HCEC 1CT (cell line): Measurements from ENCODE around the gene CRYBA2.

ENCODE experiments used
- DNase-seq: peaks from one replicate; pipeline ENCODE4 v3.0.0-alpha.2; 2017

Gene CRYBA2

DNA sequence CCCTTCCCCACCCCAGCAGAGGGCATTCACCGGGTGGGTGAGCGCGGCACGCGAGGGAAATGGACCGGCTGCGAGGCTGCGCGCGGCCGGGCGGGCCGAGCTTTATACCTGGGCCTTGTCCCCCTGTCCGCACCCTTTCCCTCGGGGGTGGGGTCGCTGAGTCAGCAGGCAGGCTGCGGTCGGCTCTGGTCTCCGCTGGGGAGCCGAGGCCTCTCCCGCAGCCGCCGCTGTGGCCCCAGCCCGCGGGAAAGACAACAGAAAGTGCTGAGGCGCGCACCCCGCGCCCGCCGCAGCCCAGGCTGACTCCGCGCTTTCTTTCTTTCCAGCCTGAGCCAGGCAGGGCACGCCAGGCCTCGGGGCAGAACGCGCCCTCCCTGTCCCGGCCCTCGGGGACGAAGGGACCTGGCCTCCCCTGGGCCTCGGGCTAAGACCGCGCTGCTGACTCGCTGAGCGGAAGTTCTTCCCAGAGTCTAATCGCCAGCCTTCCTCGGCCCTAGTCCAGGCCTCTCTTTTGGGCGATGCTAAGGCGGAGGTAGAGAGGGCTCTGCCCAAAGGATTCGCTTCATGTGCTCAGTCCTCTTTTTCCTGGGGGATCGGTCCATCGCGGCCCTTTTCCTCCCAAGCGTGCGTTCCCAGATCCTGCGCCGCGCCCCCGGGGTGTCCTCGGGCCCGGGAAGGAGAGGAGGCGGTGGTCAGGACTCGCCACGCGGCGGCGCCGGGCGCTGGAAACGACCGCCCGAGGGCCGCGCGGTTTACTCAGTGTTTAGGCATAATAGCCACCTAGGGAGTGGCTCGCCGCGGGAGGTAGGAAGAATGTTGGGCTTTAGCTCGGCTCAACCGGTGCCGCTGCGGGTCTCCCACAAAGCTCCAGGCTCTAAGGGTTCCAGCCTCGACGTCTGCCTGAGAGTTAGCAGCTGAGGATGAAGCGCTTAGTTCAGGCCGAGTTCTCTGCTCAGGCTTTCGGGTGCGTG, at the start of gene CRYBA2:
CRYBA2 (minus strand) TSS at position 78 of the 971 bp plus-strand sequence. CDS start 246 bp downstream, outside the sequence.
- no peak for DNase-seq

DNA sequence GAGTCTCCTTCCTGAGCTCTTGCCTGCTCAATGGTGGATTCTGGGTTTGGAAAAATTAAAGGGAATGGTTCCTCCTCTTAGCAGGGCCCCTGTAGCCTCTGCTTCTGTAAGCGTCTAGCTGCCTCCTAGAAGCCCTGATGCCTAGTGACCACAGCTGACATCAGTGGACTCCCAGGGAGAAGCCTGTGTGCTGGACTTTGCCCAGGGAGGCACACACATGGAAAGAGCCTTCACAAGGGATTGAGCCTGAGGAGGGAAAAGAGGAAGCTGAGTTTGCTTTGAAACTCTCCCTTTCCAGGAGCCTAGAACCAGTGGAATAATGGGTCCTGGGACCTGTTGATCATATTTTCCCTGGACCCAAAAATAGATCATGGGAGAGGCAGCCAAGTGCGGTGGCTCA, 49.5 kb upstream of the CRYBA2 start:
- no peak for DNase-seq

- no peak for DNase-seq
Measured at GRCh38 chr2:219042157-219042556, 48.9 kb upstream of the CRYBA2 start.

DNA sequence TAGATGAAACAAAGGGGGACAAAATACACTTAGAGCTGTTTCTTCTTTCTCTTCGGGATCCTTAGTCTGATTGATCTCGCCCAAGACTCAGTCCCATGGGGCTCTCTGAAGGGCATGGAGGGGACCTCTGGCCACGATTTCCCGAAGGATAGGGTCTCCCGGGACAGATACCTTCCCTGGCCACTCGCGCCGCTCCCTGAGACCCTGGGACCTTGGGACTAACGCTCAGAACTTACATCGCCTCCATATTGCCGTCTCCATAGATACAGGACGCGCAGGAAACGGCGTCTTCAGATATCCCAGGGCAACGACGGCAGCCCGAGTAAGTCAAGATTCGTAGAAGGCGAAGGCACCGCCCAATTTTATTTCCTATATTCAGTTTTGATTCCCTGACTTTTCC, 48.0 kb upstream of the CRYBA2 start, which contains the start of gene CFAP65:
CFAP65 (minus strand) TSS at position 265 of the 400 bp plus-strand sequence. CDS start 2,468 bp downstream, outside the sequence.
- DNase-seq, result peak; percentile 48

- DNase-seq, result no peak
Measured at GRCh38 chr2:219038600-219038999, 45.4 kb upstream of the CRYBA2 start.

DNA sequence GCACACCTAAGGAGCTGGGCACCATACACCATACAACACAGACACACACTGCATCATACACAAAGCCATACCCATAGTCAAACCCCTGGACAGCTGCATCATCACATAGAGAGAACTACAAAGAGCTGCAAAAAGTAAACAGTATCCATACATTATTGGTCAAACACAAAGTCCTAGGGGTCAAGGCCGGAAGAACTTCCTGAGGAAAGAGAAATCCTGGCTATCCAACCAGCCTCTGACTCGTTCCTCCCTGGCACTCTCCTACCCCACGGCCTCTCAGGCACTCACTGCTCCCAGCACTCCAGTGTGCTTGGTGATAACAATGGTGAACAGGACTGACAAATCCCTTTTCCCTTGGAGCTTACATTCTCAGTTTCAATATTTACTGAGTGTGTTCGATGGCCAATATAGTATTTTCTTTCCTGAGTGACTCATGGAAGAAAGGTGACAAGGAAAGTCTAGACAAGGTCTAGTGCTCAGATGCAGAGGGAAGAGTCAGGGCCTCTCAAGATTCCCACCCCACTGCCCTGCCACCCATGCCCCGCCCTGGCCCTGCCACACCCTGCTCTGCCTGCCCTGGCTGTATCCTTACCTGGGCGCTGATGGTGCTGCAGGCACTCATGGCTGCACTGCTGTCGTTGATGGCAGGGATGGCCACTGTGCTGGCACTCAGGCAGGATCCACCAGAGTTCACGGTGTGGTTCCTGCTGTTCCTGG, 44.7 kb upstream of the CRYBA2 start:
- DNase-seq, result no peak

DNA sequence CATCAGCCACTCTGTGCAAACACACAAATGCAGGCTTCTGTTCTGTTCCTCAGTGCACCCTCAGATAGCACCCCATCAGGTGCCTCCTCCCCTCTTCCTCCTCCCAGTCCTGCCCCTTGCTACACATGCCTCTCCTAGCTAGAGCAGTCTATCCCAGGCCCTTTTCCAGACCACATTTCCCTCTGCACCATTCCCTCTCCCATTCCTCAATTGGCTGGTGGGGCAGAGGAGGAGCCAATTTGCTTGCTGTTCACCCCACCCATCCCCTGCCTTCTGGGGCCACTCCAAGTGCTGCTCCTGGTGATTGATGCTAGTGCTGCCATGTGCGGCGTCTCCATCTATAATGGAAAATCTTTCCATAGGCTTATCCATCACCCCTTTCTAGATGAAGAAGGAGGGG, 42.7 kb upstream of the CRYBA2 start:
- DNase-seq, result no peak

DNA sequence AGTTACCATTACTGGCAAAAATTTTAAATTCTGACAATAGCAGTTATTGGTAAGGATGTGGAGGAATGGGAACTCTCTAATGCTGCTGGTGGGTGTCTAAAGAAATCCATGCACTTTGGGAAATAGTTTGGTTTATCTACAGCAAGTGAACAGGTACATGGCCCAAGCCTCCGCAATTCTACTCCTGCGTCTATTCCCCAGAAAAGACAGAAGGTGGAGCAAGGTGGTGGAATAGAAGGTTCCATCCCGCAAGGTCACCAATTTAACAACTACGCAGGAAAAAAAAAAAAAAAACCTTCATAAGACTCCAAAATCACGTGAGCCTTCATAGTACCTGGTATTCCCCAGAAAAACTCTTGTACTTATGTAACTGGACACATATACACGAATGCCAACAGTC, 41.6 kb upstream of the CRYBA2 start:
- DNase-seq, result no peak

DNA sequence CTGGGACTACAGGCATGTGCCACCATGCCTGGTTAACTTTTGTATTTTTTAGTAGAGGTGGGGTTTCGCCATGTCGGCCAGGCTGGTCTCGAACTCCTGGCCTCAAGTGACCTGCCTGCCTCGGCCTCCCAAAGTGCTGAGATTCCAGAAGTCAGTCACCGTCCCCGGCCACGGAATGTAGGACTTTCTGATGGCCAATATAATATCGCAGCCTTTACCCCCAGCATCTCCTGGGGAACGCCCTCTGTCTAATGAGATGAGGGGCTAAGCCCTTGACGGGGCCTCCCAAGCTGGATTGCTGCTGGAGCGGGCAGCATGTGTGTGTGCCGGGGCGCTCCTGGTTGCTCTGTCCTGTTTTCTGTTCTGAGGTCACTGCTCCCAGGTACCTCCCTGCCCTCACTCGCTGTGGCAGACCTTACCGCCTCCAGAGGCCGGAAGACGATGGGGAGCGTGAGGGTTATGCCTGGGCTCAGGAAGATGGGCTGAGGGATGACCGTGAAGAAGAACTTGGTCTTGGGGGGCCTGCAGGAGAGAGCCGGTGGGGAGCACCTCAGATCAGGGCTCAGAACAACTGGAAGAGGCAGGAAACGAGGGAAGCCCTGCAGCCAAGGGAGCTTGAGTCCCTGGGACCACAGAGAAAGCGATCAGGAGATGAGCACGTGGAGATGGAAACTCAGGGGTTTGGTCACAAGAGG, 39.0 kb upstream of the CRYBA2 start:
- DNase-seq, result no peak

DNA sequence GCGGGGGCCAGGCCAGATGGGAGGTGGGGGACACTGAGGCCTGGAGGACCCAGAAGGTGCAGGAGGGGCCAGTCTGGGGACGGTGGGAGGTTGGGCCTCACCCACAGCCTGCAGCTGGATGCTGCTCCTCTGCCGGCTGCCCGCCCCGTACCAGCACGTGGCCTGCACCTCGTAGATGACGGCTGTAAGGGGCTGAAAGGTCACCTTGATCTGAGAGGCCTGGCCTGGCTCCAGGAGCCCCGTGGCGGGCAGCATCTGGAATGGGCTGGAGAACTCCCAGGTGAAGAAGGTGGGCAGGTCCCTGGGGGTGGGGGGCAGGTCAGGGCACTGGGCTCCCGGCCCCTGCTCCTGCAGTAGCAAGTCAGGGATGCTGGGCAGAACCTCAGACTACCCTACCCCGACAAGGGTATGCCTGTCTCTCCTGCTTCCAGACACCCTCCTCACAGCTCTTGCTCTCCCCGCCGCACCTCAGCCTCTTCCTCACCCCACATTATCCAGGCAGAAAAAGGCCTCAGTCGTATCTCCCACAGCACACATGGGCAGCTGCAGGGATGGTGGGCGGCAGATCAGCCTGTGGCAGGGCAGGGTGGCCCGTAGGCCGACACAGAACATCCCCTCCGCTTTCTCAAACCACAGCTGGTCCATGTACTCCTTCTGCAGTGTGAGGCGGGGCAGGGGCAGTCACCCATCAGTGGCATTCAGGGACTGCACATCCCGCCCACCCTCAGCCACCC, 38.0 kb upstream of the CRYBA2 start:
- no peak for DNase-seq

DNA sequence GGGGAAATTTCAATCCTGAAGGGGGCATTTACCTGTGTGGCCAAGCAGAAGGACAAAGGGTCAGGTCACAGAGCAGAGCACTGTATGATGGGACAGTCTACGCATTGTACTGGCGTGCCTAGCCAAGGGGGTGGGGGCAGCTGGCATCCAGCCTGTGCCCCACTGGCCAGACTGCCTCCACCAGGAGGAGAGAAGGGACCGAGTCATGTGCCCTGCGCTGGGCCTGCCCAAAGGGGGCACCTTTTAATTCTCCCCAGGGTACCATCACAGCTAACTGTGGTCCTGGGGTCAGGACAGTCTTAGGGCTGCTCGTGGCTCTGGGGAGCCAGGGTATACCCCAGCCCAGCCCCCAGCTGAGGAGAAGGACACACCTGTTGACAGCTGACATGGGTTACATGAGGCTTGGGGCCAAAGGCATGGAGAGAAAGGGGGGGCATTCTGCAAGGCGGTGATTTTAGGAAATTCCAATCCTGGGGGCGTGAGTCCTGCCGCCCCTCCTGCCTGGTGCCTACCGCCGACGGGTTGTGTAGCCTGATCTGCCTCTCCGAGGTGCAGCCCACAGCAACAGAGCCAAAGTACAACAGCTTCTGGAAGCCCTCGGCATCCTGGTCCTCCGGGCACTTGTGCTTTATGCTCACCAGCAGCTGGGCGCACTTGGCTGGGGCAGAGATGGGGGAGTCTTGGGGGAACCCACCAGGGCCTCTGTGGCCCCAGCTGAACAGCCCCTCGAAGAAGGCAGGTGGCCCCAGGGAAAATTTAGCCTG, 37.1 kb upstream of the CRYBA2 start:
- DNase-seq, result no peak

DNA sequence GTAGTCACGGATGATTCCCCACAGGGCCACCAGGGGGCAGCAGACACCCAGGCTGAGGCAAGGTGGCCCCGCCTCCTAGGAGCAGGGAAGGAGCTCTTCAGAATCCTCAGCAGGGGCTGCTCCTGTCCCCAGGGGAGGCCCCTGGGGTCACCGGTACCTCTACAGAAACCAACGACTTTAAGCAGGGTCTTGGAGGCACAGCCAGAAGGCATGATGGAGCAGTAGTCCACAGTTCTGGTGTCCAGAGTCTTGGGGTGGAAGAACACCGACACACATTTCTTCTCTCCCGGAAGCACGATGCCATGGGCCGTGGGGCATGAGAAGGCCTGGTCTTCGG, 36.6 kb upstream of the CRYBA2 start:
- peak; percentile 62 for DNase-seq

DNA sequence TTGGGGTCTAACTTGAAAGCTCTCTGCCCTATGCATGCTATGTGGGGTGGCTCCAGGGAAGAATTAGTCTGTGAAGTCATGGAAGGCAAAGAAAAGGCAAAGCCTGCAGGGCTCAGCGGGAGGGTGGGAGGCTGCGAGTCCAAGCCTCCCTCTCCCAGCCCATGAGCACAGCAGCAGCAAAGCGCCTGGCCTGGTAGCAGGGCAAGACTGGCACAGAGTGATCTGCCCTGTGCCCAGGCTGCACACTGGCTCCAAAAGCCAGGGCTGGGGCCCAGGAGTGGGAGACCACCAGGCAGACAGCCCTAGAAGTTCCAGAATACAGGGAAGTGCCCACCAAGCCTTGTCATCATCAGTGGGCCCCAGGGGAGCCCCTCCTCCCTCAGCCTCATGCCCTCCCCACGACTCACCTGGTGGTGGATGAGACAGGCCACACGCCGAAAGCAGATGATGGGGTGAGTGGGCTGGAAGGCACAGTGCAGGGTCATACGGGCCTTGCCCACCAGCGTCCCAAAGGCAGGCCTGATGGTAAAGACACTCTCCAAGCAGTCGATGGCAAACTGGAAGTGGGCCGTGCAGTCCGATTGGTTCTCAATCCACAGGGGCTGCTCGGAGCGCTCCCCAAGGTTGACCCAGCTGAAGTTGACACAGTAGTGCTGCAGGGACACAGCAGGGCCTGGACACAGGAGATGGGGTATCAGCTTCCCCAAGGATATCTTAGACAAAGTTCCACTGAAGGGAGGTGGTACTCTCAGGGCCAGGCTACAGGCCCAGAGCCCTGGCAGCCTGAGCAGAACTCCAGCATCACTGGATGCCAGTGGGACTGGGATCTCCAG, 36.0 kb upstream of the CRYBA2 start:
- no peak for DNase-seq

- no peak for DNase-seq
Measured at GRCh38 chr2:219028141-219028540, 34.9 kb upstream of the CRYBA2 start.

GRCh38 chr2:219027511-219028055, 34.4 kb upstream of the CRYBA2 start:
- no peak for DNase-seq

GRCh38 chr2:219026946-219027345, 33.7 kb upstream of the CRYBA2 start:
- no peak for DNase-seq

- DNase-seq, result no peak
Measured at GRCh38 chr2:219025637-219026585, 32.7 kb upstream of the CRYBA2 start.

- DNase-seq, result no peak
Measured at GRCh38 chr2:219024059-219024458, 30.8 kb upstream of the CRYBA2 start.

- DNase-seq, result no peak
Measured at GRCh38 chr2:219023045-219023605, 29.9 kb upstream of the CRYBA2 start.
